Posterior vena cava (tissue), 2 donors: Measurements from ENCODE around the gene ACCSL. TPM values are rescaled to one million over a fixed set of nuclear protein-coding genes. Genes with fewer than 3 reads are reported as not detected.

Experiments used
- DNase-seq: peaks from one replicate; pipeline ENCODE4 v3.0.0-alpha.2; 2020; ENCODE audit warnings: low spot score
- intact Hi-C, 2 donors: fragments of 100-400 bp; cut with DNase I; formaldehyde crosslinking; loops; one replicate each; pipeline versions ENCODE4 v1.14.1 to v1.14.2; 2022 to 2023
- total RNA-seq, 2 donors: library from RNA; stranded (reverse); fragmentation: NEBNext Ultra II Directional; extraction: Animal tissue kit (Norgen Biotek cat#: 25700); gene quantifications; one replicate each; pipeline ENCODE4 v1.2.1, GENCODE V29; 2021
- donor health status: DM: yes; HTN: yes; CAD: no.
- donor health status: DM: yes; HTN: yes; CAD: no.

The ACCSL gene
- total RNA-seq, 2 donors from 2014 or later = not detected

DNA sequence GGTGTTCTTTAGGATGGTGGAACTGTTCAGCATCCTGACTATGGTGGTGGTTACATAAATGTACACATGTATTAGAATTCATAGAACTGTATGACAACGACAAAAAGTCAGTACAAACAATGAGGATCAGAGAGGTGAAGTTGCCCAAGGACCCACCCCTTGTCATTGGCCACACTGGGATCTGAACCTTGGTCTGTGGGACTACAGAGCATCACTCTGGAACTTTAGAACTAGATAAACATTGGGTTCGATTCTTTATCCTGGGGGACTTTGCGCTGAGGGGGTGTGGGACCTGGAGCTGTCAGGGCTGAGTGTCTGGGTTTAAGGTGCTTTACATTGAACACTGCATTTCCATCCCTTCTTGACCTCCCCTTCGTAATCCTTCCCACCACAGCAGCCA is 34.9 kb downstream of the ACCSL start:
- intact Hi-C loops = no loop called here
- no peak for DNase-seq

DNA sequence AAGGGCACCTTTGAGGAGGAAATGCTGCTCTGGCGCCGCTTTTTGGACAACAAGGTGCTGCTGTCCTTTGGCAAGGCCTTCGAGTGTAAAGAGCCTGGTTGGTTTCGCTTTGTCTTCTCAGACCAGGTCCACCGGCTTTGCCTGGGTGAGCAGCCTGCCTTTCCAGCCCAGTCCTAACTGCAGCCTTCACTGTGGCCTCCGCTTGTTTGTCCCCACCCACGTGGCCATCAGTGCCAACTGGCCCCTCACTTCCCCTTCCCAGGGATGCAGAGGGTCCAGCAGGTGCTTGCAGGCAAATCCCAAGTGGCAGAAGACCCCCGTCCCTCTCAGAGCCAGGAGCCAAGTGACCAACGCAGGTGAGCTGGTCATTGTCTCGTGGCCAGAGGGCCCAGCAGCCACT is 35.7 kb downstream of the ACCSL start:
- DNase-seq = no peak
- intact Hi-C loops = no loop called here

DNA sequence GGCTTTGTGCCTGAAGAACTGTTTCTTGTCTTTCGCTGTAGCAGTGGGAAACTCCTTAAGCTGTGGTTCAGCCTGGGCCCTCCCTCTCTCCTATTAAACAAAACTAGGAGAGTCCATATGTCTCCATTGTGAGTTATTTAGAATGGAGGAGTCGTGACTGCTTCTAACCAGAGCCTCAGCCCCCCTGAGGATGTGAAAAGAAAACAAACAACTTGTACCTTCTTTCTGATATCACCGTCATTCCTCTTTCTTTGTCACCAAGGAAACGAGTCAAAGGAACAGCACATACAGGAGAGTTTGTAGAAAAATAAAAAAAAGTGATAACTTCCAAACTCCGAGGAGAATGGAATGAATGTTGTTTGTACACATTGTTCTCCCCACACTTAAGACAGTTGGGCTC is 36.1 kb downstream of the ACCSL start:
- intact Hi-C loops = no loop called here
- no peak for DNase-seq

DNA sequence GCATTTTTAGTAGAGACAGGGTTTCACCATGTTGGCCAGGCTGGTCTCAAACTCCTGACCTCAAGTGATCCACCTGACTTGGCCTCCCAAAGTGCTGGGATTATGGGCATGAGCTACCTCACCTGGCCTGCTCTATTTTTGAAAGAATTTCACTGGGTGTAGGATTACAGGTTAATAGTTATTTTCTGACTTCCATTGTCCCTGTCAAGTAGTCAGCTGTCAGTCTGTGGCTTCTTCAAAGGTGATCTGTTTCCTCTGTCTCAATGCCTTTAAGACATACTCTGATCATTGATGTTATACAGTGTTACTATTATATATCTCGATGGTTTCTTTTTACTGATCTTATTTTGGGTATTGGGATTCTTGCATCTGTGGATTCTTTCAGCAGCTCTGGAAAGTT is 37.5 kb downstream of the ACCSL start:
- intact Hi-C loops = no loop called here
- no peak for DNase-seq

DNA sequence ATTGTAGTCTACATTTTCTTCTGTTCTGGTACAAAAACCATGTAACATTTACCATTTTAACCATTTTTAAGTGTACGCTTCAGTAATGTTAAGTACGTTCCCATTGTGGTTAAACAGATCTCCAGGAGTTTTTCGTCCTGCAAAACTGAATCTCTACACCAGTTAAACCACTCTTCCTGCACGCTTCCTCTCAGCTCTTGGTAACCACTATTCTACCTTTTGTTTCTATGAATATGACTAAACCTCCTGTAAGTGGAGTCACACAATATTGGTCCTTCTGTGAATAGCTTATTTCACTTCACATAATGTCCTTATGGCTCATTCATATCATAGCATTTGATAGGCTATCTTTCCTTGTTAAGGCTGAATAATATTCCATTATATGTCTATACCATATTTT is 40.6 kb downstream of the ACCSL start:
- DNase-seq = no peak
- intact Hi-C loops = no loop called here

DNA sequence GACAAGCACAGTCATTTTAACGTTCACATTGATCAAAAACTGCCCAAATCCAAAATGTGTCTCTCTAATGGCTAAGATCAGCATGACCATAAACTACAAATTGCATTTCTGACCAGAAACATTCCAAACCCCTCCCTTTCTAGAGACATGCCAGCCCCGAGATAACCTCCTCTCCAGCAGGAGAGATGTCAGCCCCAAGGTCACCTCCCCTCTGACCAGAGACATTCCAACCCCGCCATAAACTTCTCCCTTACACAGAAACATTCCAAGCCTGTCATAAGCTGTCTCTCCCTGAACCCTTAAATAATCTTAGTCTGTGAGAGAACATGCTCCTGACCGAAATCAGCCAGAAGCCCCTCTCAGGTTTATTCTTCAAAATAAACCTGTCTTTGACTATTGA is 41.1 kb downstream of the ACCSL start:
- no peak for DNase-seq
- intact Hi-C loops = no loop called here

DNA sequence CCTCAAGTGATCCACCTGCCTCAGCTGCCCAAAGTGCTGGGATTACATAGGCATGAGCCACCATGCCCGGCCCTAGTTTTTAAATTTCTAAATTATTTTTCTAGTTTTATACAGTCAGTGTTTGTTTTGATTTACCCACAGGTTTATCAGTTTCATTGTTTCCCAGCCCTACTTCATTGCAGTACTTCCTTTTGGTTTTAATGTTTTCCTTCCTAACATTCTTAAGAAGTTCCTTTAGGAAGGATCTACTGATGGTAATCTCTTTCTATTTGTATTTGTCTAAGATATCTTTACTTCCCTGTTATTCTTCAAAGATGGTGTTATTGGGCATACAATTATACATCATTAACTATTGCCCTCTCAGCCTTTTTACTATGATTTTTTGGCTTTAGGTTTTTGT is 42.8 kb downstream of the ACCSL start:
- no peak for DNase-seq
- intact Hi-C loops = loop anchor here in 1 of 2 donors (10.0 kb wide), 1 partner anchor 454 kb away; no protein-coding TSS in a partner anchor

DNA sequence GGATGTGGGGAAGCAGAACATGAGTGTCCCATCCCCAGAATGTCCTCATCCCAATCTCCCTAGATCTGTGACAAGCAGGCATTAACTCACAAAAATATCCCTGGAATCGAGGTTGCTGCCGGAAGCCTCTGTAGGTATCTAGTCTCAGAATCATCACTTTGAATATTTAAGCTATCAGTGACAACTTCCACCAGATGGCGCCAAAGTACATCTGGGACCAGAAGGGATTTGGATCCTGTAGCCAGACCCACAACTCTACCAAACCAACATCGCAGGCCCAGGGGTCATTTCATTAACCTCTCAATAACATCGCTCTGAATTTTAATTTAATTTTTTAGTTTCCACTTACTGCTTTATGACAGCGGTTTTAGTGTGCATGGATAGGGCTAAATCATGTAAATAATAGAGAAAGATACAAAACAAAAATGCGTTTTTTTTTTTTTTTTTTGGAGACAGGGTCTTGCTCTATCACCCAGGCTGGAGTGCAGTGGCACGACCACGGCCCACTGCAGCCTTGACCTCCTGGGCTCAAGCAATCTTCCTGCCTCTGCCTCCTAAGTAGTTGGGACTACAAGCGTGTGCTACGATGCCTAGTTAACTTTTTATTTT is 46.6 kb downstream of the ACCSL start:
- intact Hi-C loops = loop anchor here in 1 of 2 donors (10.0 kb wide), 1 partner anchor 450 kb away; no protein-coding TSS in a partner anchor
- no peak for DNase-seq

DNA sequence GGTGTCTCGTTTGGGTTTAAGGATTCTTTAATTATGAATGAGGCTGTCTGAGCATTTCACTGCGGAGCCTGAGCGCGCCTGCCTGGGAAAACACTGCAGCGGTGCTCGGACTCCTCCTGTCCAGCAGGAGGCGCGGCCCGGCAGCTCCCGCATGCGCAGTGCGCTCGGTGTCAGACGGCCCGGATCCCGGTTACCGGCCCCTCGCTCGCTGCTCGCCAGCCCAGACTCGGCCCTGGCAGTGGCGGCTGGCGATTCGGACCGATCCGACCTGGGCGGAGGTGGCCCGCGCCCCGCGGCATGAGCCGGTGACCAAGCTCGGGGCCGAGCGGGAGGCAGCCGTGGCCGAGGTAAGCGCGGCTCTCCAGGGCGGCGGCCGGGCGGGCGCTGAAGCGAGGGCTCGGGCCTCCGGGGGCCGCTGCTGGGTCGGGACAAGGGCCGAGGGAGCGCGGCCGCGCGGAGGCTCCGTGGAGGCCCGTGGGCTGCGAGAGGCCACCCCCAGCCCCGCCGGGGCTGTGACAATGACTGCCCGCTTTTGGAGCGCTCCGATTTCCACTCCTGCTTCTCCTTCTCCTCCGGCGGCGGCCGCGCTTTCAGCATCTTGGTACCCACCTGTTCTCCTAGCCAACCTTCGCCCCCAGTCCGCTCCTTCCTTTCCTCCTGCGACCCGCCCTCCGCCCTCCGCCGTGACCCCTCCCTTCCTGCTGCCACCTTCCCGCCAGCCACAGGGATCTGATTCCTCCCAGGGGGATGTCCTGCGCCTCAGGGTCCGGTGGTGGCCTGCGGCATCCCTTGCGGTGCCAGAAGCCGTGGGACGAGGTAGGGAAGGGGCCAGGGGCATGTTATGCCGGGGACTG is 48.0 kb downstream of the ACCSL start, which contains the start of gene EXT2:
Gene EXT2, plus strand, starts transcription at position 173 of the 854 bp plus-strand sequence. CDS start 12,035 bp downstream, outside the sequence.
- intact Hi-C loops = loop anchor here in 1 of 2 donors (10.0 kb wide), 1 partner anchor 449 kb away; no protein-coding TSS in a partner anchor

DNA sequence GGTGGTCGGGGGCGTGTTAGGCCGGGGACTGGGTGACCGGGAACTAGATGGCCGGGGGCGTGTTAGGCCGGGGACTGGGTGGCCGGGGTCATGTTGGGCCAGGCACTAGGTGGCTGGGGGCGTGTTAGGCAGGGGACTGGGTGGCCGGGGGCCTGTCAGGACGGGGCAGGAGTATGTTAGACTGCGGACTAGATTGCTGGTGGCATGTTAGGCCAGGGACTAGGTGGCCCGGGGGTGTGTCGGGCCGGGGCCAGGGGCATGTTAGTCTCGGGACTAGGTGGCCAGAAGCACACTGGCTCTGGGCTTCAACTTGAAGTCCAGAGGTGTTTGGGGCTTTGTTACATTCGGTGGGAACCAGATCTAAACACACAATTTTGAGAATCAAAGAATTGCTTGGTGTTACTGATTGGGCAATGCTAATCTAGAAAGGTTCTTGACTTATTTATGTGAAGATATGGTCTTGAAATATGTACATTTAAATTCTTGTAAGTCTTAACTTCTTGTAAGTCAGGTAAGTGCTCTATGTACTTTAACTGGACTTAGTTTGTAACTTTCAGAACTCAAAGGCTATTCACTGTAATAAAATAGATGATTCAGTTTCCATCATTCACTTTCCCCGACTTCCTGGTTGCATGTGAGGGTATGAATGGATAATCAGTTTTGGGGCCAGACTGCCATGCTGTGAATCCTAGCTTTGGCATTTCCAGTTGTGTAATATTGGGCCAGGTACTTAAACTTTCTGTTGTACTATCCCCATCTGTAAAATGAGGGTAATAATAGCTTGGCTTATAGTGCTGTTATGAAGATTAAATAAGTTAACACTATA is 48.8 kb downstream of the ACCSL start:
- no peak for DNase-seq
- intact Hi-C loops = loop anchor here in 1 of 2 donors (10.0 kb wide), 1 partner anchor 448 kb away; no protein-coding TSS in a partner anchor

More for the DNA sequence above, 48.0 kb downstream of the ACCSL start, which contains the start of gene EXT2:
- peak; percentile 96 for DNase-seq

DNA sequence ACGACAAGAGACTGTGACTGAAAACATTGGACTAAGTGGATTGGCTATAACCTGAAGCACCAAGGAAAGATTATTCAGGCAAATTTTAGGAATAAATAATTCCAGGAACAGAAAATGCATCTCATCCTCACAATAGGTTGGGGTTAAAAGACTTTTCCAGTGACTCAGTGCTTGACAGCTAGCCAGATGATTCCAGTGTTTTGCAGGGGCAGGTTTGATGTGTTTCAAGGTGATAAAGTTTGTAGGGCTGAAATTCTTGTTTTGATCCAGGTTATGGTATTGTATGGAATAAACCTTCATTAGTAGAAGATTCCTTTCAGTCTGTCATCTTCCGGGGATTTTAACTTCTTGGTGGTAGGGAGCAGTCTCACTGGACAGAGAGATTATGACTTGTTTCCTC is 50.0 kb downstream of the ACCSL start:
- DNase-seq = no peak
- intact Hi-C loops = loop anchor here in 1 of 2 donors (10.0 kb wide), 1 partner anchor 447 kb away; no protein-coding TSS in a partner anchor

DNA sequence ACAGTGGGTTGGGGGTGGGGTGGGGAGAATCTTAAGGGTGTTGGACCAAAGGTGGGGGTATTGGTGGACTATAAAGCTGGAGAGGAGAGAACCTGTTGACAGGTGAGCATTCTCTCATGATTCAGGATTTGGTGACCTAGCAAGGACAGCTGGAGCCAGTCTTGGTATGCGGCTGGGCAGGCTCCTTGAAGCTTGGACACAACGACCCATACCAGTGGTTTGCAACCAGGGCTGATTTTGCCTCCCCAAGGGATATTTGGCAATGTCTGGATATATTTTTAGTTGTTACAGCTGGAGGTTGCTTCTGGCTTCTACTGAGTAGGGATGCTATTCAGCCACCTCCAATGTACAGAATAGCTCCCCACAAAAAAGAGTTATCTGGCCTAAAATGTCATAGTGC is 53.3 kb downstream of the ACCSL start:
- no peak for DNase-seq
- intact Hi-C loops = no loop called here

DNA sequence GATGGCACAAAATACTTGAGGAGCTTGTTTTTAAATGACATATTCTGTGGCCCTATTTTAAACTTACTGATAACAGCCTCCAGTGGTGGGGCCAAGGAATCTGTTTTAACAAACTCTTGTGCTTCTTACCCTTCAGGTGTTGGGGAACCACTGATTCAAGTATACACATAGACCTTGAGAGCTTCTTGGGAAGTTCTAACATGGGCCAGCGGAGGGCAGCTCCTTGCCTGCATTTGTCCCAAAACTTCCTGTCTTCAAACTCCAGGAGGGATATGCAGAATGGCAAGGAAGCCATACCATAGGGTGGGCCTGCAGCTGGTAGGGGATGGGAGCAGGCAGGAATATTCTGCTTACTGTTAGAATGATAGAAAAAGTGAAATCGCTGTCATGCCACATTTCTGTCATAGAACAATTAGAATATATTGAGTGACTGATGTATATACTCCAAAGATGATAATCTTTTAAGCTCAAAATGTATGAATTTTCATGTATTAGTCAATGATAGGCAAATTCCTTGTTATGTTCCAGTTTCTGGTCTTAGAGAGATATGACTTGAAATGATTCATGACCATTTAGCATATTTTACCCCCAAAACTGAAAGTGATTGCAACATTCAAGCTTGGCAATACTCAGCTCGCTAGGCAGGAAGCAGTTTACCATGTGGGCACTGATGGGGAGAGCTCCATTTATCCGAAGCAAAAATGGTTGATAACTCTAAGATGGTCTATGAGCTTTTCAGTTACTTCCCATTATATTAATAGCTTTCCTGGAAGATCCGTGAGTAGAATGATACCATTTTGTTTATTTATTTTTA is 56.9 kb downstream of the ACCSL start:
- intact Hi-C loops = loop anchor here in 1 of 2 donors (1.0 kb wide), 1 partner anchor 14 kb away; no protein-coding TSS in a partner anchor
- DNase-seq = no peak

DNA sequence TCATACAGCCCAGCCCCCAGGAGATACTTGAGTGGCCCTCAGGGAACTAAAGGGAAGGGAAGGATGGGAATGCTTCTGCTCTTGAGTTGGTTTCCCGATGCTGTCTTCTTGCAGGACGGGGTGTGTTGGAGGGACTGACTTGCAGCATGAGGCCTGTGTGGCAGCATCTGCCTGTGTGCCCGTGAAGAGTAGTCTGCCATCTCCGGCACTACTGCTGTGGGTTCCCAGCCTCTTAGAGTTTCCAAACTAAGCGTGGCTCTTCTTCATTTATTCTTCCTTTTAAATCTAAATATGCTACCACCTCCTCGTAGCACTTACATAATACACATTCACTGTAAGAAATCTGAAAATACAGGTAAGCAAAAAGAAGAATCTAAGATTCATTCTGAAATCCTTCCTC is 60.5 kb downstream of the ACCSL start:
- no peak for DNase-seq
- intact Hi-C loops = no loop called here

Other genes with a start within 250 kb of the ACCSL start
- gene ALKBH3, start 167.2 kb upstream of the ACCSL start, total RNA-seq = 10 to 100 TPM; 24.8 to 30.9 TPM
- 1,000 to 10,000 TPM in 1 of 2 donors, 100 to 1,000 TPM in 1; 576 to 1,371 TPM for gene C11orf96, start 105.3 kb upstream of the ACCSL start, total RNA-seq
- 10 to 100 TPM; 18.5 to 30.5 TPM for gene ACCS, start 18.3 kb downstream of the ACCSL start, total RNA-seq
- 10 to 100 TPM; 60.1 to 62.8 TPM for gene EXT2, start 47.7 kb downstream of the ACCSL start, total RNA-seq